Measurements from ENCODE around the gene SH3RF3.

GRCh38 chr2:109535217-109535946 is 406.4 kb downstream of the SH3RF3 start:
- no peak for TF ChIP-seq CTCF (IDR thresholded peaks at IDR 0.05)
- no peak for TF ChIP-seq POLR2AphosphoS5 (IDR thresholded peaks at IDR 0.05)
- TF ChIP-seq POLR2A (IDR thresholded peaks at IDR 0.05), result no peak
- TF ChIP-seq EP300 (IDR thresholded peaks at IDR 0.05), result no peak
